GM12874 (cell line): ENCODE measurements around the gene IGFL1.

Experiments
- CTCF ChIP-seq: IDR thresholded peaks from 2 replicates; pipeline ENCODE4 v1.5.1; 2011; ENCODE audit warnings: low read depth, mild to moderate bottlenecking, control low read depth, low read length, moderate library complexity; ENCODE audit not compliant: insufficient read depth

IGFL1 gene

GRCh38 chr19:46206176-46206575 lies 23.4 kb upstream of the IGFL1 start:
- no peak for TF ChIP-seq CTCF

GRCh38 chr19:46206682-46207081 lies 22.9 kb upstream of the IGFL1 start:
- TF ChIP-seq CTCF: no peak

GRCh38 chr19:46209051-46209450 lies 20.5 kb upstream of the IGFL1 start:
- TF ChIP-seq CTCF: no peak

- TF ChIP-seq CTCF: no peak
Measured at GRCh38 chr19:46209472-46209871, 20.1 kb upstream of the IGFL1 start.

GRCh38 chr19:46210669-46211068 lies 18.9 kb upstream of the IGFL1 start:
- TF ChIP-seq CTCF: no peak

DNA sequence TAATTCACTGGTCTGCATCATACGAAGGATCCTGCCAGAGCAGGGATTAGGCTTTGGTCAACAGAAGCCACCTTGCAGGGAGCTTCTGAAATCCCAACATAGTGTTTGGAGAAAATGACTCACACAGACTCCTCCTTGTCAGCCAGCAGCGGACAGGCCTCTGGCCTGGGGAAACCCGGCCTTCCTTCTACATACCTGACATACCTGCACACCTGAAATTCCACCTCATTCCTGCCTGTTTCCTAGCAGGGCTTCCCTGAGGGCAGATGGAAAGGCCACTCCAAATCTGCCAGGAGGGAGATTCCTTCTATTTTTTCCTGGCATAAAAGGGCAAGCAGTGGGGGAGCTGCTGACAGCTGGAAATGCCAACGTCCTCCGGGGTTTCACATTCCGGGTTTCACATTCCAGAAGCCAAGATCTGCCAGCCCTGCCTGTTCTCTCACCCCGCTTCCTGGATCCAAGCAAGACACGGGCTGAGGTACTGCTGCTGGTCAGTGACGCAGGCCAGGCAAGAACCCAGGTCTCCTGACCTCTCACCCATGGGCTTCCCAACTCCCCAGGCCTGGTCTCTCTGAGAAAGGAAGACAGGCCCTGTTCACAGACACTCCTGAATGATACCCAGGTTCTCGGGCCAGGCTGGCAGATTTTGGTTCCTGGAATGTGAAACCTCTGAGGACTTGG lies 18.2 kb upstream of the IGFL1 start:
- no peak for TF ChIP-seq CTCF

DNA sequence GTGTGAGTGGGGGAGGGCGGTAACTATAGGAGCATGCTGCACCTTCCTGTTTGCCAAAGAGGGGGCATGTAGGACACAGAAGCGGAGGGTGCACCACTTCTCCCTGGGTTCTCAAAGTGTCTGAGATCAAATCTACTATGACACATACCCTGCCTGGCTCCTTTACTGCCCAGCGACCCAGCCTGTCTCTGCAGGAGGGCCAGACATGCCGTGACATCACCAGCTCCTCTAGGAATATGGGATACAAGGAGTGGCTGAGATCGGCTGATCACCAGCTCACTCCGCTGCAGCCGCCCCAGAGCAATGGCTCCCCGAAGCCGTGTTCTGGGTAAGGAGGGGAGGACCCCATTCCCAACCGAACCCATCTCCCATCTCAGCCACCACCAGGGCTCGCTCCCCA lies 16.4 kb upstream of the IGFL1 start:
- TF ChIP-seq CTCF: no peak
